RWPE1 (cell line): ENCODE results near the gene SMPD3.
A peak's percentile ranks its signal among the peaks of the same experiment; 100 is the strongest.

Experiments used
- CTCF ChIA-PET: fragments of 350-600 bp; sonication (Branson Sonifier 250); formaldehyde crosslinking; extraction: SDS; loops from one replicate; lab custom pipeline; 2021; lab: Yijun Ruan, JAX
- POLR2A ChIA-PET: fragments of 400-600 bp; formaldehyde crosslinking; extraction: SDS; loops from one replicate; lab custom pipeline; 2020; ENCODE audit warnings: antibody characterized with exemption; ENCODE audit not compliant: low non-redundant PET; lab: Yijun Ruan, JAX
- DNase-seq: peaks from one replicate; pipeline ENCODE4 v3.0.0; 2012; ENCODE audit warnings: low spot score
- H3K27ac ChIP-seq: fragments of 450-650 bp; 2 replicates; pipeline ENCODE4 v1.5.1; 2017
- CTCF ChIP-seq: fragments of 450-650 bp; conservative IDR thresholded peaks from 2 replicates; pipeline ENCODE4 v1.5.1; 2017; ENCODE audit warnings: low read depth, mild to moderate bottlenecking

The SMPD3 gene

DNA sequence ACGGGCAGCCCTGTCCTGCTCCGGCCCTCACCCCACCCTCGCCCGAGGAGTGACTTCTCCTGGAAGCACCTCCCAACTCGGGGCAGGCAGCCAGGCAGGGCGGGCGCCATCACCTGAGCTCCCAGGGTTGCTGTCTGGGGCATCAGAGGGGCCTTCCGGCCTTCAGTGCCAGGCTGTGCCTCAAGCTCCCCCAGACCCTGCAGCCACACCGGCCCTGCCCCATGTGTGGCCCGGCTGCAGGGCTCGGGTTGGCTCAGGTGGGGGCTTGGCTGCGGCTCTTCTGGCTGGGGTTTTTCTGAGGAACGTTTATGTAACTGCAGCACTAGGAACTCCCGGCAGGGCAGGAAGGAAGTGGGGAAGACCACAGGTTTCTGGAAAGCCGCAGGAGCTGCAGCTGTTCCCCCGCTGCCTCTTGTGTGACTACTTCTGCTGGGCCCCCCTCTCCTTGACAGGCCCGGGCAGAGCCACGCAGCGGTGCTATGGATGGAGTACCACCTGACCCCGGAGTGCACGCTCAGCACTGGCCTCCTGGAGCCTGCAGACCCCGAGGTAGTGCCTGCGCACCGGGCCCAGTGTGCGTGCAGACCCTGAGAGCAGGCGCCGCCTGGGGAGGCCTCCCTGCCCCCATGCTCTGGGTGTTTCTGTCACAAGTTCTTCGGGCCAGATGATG, 91.9 kb downstream of the SMPD3 start:
- TF ChIP-seq CTCF = no peak
- CTCF ChIA-PET = no interaction called here
- 0 out of 2 replicates have a peak overlapping the region, but pooled peaks have one; percentile 16 for H3K27ac ChIP-seq
- POLR2A ChIA-PET = interaction anchor here (0.5 kb wide), 1 partner anchor 101 kb away, joined by 4 read pairs; no protein-coding TSS in a partner anchor
- no peak for DNase-seq

DNA sequence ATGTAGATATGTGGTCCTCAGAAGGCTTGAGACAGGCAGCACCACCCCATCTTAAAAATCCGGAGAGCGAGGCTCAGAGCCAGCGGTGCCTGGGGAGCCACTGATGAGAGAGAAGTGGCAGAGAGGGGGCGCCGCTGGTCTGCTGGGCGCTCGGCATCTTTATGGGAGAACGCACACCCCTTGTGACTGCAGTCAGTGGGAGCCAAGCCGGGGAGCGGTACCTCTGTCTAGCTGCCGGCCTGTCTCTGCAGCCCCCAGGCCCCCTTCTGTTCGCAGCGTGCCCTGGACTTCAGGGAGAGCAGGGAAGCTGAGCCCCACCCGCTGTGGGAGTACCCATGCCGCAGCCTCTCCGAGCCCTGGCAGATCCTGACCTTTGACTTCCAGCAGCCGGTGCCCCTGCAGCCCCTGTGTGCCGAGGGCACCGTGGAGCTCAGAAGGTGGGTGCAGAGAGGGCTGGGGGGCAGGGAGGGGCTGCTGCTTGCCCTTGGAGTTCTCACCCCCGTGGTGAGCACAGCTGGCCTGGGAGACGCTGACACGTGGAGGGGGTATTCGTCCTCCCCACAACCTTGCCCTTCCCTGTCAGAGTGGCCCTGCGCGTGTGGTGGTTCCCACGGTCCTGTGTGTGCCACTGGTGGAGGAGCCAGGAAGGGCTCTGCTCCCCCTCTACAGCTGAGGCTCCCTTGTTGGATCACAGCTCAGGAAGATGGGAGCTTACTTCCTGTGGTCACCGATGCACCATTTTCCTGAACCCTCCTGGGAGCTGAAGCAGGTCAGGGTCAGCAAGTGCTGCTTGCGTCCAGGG, 92.7 kb downstream of the SMPD3 start:
- CTCF ChIA-PET = interaction anchor here (0.6 to 0.8 kb wide), 4 partner anchors 14 to 1124 kb away, joined by 3 to 5 read pairs (median 4); no protein-coding TSS in a partner anchor
- no peak overlapping the region for H3K27ac ChIP-seq
- no peak for TF ChIP-seq CTCF
- DNase-seq = no peak
- POLR2A ChIA-PET = interaction anchor here (0.5 kb wide), 1 partner anchor 102 kb away, joined by 4 read pairs; no protein-coding TSS in a partner anchor

GRCh38 chr16:68354816-68355215, 93.5 kb downstream of the SMPD3 start:
- no peak overlapping the region for H3K27ac ChIP-seq
- DNase-seq = no peak
- no peak for TF ChIP-seq CTCF
- CTCF ChIA-PET = interaction anchor here (0.6 kb wide), 1 partner anchor 14 kb away, joined by 3 read pairs; no protein-coding TSS in a partner anchor
- POLR2A ChIA-PET = no interaction called here

DNA sequence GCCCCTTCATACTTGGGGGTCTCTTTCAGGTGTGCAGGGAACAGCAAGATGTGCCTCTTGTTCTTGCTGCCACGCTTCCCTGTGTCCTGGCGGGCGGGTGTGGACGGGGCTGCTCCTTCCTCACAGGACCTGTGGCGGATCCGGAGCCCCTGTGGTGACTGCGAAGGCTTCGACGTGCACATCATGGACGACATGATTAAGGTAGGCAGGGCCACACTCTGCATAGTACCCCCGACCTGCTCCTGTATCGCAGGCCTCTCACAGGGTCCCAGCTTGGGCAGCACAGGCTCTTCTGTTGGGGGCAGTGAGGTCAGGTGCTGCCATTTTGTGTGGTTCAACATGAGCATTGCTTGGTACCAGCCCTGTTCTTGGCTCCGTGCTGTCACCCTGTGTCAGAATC, 94.9 kb downstream of the SMPD3 start:
- no peak overlapping the region for H3K27ac ChIP-seq
- ChIA-PET CTCF (interaction anchor here (1.0 kb wide), 1 partner anchor 25 kb away, joined by 3 read pairs; no protein-coding TSS in a partner anchor), POLR2A (no interaction called here)
- no peak for DNase-seq
- TF ChIP-seq CTCF = no peak

DNA sequence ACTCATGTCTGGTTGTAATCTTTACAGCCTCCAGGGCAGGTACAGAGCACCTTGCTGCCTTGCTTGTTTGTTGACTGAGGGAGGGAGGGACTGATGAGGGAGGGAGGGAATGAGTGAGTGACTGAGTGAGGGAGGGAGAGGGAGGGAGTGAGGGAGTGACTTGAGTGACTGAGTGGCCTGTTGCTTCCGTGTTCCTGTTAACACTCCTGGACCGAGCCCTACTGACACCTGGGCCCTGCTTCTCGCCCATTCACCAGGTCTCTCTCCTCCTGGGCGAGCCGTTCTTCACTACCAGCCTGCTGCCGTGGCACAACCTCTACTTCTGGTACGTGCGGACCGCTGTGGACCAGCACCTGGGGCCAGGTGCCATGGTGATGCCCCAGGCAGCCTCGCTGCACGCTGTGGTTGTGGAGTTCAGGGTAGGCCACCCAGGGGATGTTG, 96.3 kb downstream of the SMPD3 start:
- CTCF ChIA-PET = no interaction called here
- no peak for TF ChIP-seq CTCF
- H3K27ac ChIP-seq = no peak overlapping the region
- POLR2A ChIA-PET = no interaction called here
- no peak for DNase-seq

DNA sequence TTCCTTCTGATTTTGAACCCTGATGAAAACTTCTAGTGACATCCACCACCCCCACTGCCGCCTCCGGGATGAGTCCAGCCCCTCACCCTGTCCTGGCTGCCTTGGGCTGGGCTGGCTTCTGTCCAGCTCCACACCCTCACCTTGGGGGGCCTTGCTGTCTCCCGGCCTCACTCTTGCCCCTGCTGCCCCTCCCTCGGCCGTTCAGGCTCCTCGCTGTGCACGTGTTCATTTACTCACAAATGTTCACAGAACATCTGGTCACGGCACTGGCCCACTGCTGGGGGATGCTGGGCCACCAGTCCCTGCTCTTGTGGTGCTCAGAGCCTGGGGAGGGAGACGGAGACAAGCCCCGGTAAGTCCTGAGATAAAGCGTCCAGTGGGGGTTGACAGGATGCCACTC, 96.8 kb downstream of the SMPD3 start:
- ChIA-PET POLR2A (no interaction called here), CTCF (no interaction called here)
- TF ChIP-seq CTCF = no peak
- DNase-seq = no peak
- H3K27ac ChIP-seq = no peak overlapping the region
